Mucosa of descending colon (tissue), 3 donors: Measurements from ENCODE around the gene CPPED1. TPM values are rescaled to one million over a fixed set of nuclear protein-coding genes. Genes with fewer than 3 reads are reported as not detected.

Source experiments
- ATAC-seq: fragments of 200-7000 bp; cut with Tn5 transposase; one replicate; pipeline ENCODE4 v1.9.1; 2020; ENCODE audit warnings: mild to moderate bottlenecking, moderate library complexity
- DNase-seq, 3 donors: peaks; one replicate each; pipeline ENCODE4 v3.0.0-alpha.2; 2020
- H3K36me3 ChIP-seq: fragments of 200-600 bp; one replicate; pipeline ENCODE4 v1.8.0; 2021; ENCODE audit warnings: low read depth, mild to moderate bottlenecking
- H3K4me1 ChIP-seq: fragments of 200-600 bp; one replicate; pipeline ENCODE4 v1.8.0; 2021; ENCODE audit warnings: low read depth, mild to moderate bottlenecking
- H3K4me3 ChIP-seq: fragments of 200-600 bp; one replicate; pipeline ENCODE4 v1.8.0; 2021; ENCODE audit warnings: mild to moderate bottlenecking
- H3K9me3 ChIP-seq: fragments of 200-600 bp; one replicate; pipeline ENCODE4 v1.8.0; 2021; ENCODE audit warnings: mild to moderate bottlenecking
- intact Hi-C, 2 donors: fragments of 100-400 bp; cut with DNase I in 1 of 2; cut with micrococcal nuclease in 1 of 2; formaldehyde crosslinking; loops; one replicate each; pipeline versions ENCODE4 v1.11.0 to v1.11.1; 2022; cut with DNase I, micrococcal nuclease
- microRNA-seq: library from miRNA; unstranded; fragments of <30 nt; microRNA quantifications from one replicate; pipeline ENCODE4, GENCODE V29; 2019
- total RNA-seq, 3 donors: library from RNA; stranded (reverse); fragmentation: NEBNext Ultra II Directional in 2 of 3; extraction: Animal tissue kit (Norgen Biotek cat#: 25700) in 2 of 3; gene quantifications; one replicate each; pipeline versions ENCODE4 v1.2.1 to v1.2.4, GENCODE V29; 2021 to 2023
- TF ChIP-seq, protein P1 (sequence below): fragments of 200-600 bp; IDR thresholded peaks from one replicate; pipeline ENCODE4 v1.8.0; 2022; ENCODE audit warnings: antibody characterized with exemption, mild to moderate bottlenecking
- donor health status: DM: no; HTN: no; CAD: no; lungs with moderate emphysema.
- donor health status: DM: no; HTN: no; CAD: no.
- donor health status: DM: no; HTN: yes; CAD: no.

Gene CPPED1
- total RNA-seq, 3 donors from 2014 or later = 18.9 to 25.0 (median 23.4) TPM

DNA sequence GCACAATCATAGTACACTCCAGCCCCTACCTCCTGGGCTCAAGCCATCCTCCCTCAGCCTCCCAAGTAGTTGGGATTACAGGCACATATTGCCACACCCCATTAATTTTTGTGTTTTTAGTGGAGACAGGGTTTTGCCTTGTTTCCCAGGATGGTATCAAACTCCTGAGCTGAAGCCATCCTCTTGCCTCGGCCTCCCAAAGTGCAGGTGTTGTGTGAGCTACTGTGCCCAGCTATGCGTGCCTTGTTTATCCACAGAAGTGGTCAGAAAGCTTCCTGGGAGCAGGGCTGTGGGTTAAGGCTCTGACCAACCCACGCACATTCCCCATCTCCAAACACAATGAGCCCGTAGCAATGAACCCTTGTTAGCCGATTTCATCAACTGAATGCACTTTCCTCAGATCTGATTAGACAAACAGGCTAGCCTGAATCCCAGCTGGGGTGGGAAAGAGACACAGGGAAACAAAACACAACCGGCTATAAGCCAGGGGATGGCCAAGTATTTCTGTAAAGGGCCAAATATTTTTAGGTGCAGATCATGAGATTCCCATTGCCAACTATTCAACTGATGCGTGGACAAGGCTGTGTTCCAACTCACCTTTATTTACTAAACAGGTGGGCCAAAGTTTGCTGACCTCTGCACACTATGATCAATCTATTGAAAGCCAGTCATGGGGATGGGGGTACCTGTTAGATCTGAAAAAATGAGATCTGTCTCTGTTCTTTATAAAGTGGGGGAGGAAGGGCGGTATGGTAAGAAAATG lies 193.6 kb downstream of the CPPED1 start:
- H3K9me3 ChIP-seq = no peaks in the 10 kb centered on the region
- H3K36me3 ChIP-seq = no peaks in the 10 kb centered on the region
- H3K4me1 ChIP-seq = no peaks in the 10 kb centered on the region
- ATAC-seq = no peak
- no peak overlapping the region for H3K4me3 ChIP-seq
- DNase-seq = no peak
- intact Hi-C loops = no loop called here
- TF ChIP-seq, protein P1, sequence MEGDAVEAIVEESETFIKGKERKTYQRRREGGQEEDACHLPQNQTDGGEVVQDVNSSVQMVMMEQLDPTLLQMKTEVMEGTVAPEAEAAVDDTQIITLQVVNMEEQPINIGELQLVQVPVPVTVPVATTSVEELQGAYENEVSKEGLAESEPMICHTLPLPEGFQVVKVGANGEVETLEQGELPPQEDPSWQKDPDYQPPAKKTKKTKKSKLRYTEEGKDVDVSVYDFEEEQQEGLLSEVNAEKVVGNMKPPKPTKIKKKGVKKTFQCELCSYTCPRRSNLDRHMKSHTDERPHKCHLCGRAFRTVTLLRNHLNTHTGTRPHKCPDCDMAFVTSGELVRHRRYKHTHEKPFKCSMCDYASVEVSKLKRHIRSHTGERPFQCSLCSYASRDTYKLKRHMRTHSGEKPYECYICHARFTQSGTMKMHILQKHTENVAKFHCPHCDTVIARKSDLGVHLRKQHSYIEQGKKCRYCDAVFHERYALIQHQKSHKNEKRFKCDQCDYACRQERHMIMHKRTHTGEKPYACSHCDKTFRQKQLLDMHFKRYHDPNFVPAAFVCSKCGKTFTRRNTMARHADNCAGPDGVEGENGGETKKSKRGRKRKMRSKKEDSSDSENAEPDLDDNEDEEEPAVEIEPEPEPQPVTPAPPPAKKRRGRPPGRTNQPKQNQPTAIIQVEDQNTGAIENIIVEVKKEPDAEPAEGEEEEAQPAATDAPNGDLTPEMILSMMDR = no peak

Small RNA genes lying within 50 kb of the gene (microRNA-seq; reads per million reads assigned to microRNA genes)
- gene MIR4718 = not detected

Other genes with a start within 250 kb of the CPPED1 start
- gene SHISA9, start 97.7 kb upstream of the CPPED1 start, total RNA-seq = 1 to 10 TPM in 2 of 3 donors, under 1 TPM in 1; 0.87 to 7.3 (median 3.0) TPM